CD4-positive, alpha-beta T cell (primary cell): Measurements from ENCODE around the gene DOCK6. TPM values are rescaled to one million over a fixed set of nuclear protein-coding genes. Genes with fewer than 3 reads are reported as not detected.

ENCODE experiments used
- ATAC-seq: fragments of 200-7000 bp; cut with Tn5 transposase; one replicate; pipeline ENCODE4 v1.10.0; 2022; ENCODE audit warnings: mild to moderate bottlenecking; ENCODE audit not compliant: poor library complexity
- CTCF ChIA-PET: fragments of 350-600 bp; sonication (Branson Sonifier 250); formaldehyde crosslinking; loops from one replicate; lab custom pipeline; 2021; ENCODE audit warnings: antibody characterized with exemption, inconsistent platforms; lab: Charles Lee
- POLR2A ChIA-PET: fragments of 350-600 bp; sonication (Branson Sonifier 250); formaldehyde crosslinking; loops from one replicate; lab custom pipeline; 2021; ENCODE audit warnings: antibody characterized with exemption, inconsistent platforms; lab: Charles Lee
- DNase-seq, 14 experiments: peaks; one replicate each; pipeline ENCODE4 v3.0.0-alpha.2; 2013 to 2020; ENCODE audit warnings: mixed read lengths in 2 of 14
- H3K27ac ChIP-seq, 2 donors: one replicate each; pipeline versions ENCODE4 v1.5.1 to v1.7.0; 2013; ENCODE audit warnings: low read length in 2 of 2, low read depth in 1 of 2, mild to moderate bottlenecking in 1 of 2
- H3K27me3 ChIP-seq, 2 experiments: 1 replicate in 1 of 2; 2 replicates in 1 of 2; pipeline versions ENCODE4 v1.6.1 to v1.7.0; 2013; ENCODE audit warnings: low read length in 2 of 2, control low read depth in 1 of 2, mild to moderate bottlenecking in 1 of 2, moderate library complexity in 1 of 2; ENCODE audit not compliant: insufficient read depth in 2 of 2, control insufficient read depth in 1 of 2
- H3K36me3 ChIP-seq: one replicate; pipeline ENCODE4 v1.6.1; 2013; ENCODE audit warnings: low read length, control low read depth; ENCODE audit not compliant: insufficient read depth
- H3K4me1 ChIP-seq: one replicate; pipeline ENCODE4 v1.6.1; 2013; ENCODE audit warnings: low read length, control low read depth; ENCODE audit not compliant: insufficient read depth
- H3K4me3 ChIP-seq: one replicate; pipeline ENCODE4 v1.5.1; 2013; ENCODE audit warnings: mild to moderate bottlenecking, low read length, moderate library complexity
- H3K9me3 ChIP-seq, 2 experiments: 1 replicate in 1 of 2; 2 replicates in 1 of 2; pipeline versions ENCODE4 v1.6.1 to v1.7.0; 2013; ENCODE audit warnings: low read length in 2 of 2, mild to moderate bottlenecking in 2 of 2, control low read depth in 1 of 2, moderate library complexity in 1 of 2; ENCODE audit not compliant: control insufficient read depth in 1 of 2, insufficient read depth in 1 of 2
- H3K27ac Mint-ChIP-seq: one replicate; pipeline ENCODE4 v1.8.0; 2020; ENCODE audit warnings: mixed read lengths
- H3K27me3 Mint-ChIP-seq: one replicate; pipeline ENCODE4 v1.8.0; 2021; ENCODE audit warnings: mixed read lengths
- H3K36me3 Mint-ChIP-seq: one replicate; pipeline ENCODE4 v1.8.0; 2021; ENCODE audit warnings: low read depth, mixed read lengths
- H3K4me1 Mint-ChIP-seq: one replicate; pipeline ENCODE4 v1.8.0; 2021; ENCODE audit warnings: low read depth, mixed read lengths
- H3K4me3 Mint-ChIP-seq: one replicate; pipeline ENCODE4 v1.8.0; 2020; ENCODE audit warnings: mild to moderate bottlenecking, mixed read lengths
- H3K9me3 Mint-ChIP-seq: one replicate; pipeline ENCODE4 v1.8.0; 2020; ENCODE audit warnings: mixed read lengths
- intact Hi-C, 2 experiments: fragments of 100-400 bp; cut with DNase I in 1 of 2; cut with micrococcal nuclease in 1 of 2; formaldehyde crosslinking; loops; one replicate each; pipeline versions ENCODE4 v1.15.1 to v1.9.0; 2023 to 2025; cut with DNase I, micrococcal nuclease
- total RNA-seq, 174 experiments: library from RNA in 2 of 174; stranded (reverse) in 2 of 174; gene quantifications; one replicate each; pipeline ENCODE4 v1.2.3 and lab custom pipeline; 2021 to 2026
- TF ChIP-seq, protein P1 (sequence below): fragments of 200-600 bp; IDR thresholded peaks from one replicate; pipeline ENCODE4 v1.8.0; 2022; ENCODE audit warnings: antibody characterized with exemption, mild to moderate bottlenecking

Gene DOCK6
- total RNA-seq, 2 experiments from 2014 or later = 0.14 to 0.38 TPM

DNA sequence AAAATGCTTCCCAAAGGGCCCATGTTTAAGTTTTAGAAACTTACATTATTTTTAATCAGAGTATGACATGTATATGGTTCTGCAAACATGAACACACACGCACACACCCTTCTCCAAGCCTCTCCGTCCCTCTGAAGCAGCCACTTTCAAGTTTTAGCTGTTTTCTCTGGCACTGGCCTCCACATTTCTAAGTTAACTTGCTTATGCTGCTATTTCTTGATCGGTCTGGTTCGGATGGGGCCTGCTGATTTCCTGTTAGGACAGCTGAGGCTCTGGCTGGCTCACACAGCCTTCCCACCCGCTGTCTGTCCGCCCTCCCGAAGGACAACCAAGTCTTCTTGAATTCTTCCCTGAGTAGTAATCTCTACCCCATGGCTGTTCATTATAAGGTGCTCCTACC, 111.1 kb downstream of the DOCK6 start:
- Histone ChIP-seq H3K4me3 (no peak overlapping the region), H3K27ac (no peak overlapping the region), H3K27me3 (no peaks in the 10 kb centered on the region), H3K36me3 (no peaks in the 10 kb centered on the region), H3K4me1 (peaks cover 13% of the 10 kb centered on the region), H3K9me3 (no peaks in the 10 kb centered on the region)
- Mint-ChIP-seq H3K36me3 (peaks cover 4% of the 10 kb centered on the region), H3K4me1 (peaks cover 14% of the 10 kb centered on the region), H3K27ac (no peak overlapping the region), H3K4me3 (no peak overlapping the region), H3K27me3 (no peaks in the 10 kb centered on the region), H3K9me3 (no peaks in the 10 kb centered on the region)
- ChIA-PET POLR2A (no interaction called here), CTCF (interaction anchor here (0.6 kb wide), 2 partner anchors 9 to 1803 kb away, joined by 3 to 5 read pairs; no protein-coding TSS in a partner anchor)
- TF ChIP-seq, protein P1, sequence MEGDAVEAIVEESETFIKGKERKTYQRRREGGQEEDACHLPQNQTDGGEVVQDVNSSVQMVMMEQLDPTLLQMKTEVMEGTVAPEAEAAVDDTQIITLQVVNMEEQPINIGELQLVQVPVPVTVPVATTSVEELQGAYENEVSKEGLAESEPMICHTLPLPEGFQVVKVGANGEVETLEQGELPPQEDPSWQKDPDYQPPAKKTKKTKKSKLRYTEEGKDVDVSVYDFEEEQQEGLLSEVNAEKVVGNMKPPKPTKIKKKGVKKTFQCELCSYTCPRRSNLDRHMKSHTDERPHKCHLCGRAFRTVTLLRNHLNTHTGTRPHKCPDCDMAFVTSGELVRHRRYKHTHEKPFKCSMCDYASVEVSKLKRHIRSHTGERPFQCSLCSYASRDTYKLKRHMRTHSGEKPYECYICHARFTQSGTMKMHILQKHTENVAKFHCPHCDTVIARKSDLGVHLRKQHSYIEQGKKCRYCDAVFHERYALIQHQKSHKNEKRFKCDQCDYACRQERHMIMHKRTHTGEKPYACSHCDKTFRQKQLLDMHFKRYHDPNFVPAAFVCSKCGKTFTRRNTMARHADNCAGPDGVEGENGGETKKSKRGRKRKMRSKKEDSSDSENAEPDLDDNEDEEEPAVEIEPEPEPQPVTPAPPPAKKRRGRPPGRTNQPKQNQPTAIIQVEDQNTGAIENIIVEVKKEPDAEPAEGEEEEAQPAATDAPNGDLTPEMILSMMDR = no peak
- intact Hi-C loops = no loop called here
- no peak for ATAC-seq
- no peak for DNase-seq

Other genes with a start within 250 kb of the DOCK6 start
- 10 to 100 TPM; 32.5 to 34.0 TPM for gene LDLR, start 173.1 kb downstream of the DOCK6 start, total RNA-seq
- 1 to 10 TPM in 1 of 2 experiments, under 1 TPM in 1; 0.59 to 1.5 TPM for gene SPC24, start 106.7 kb downstream of the DOCK6 start, total RNA-seq
- gene KANK2, start 65.0 kb downstream of the DOCK6 start, total RNA-seq = not detected
- not detected for gene ANGPTL8, start 22.9 kb downstream of the DOCK6 start, total RNA-seq
- not detected for gene TSPAN16, start 33.6 kb upstream of the DOCK6 start, total RNA-seq
- 1 to 10 TPM; 1.2 to 2.2 TPM for gene RAB3D, start 77.1 kb upstream of the DOCK6 start, total RNA-seq
- gene TMEM205, start 83.7 kb upstream of the DOCK6 start, total RNA-seq = 10 to 100 TPM in 1 of 2 experiments, 1 to 10 TPM in 1; 8.8 to 10.4 TPM
- gene CCDC159, start 84.0 kb upstream of the DOCK6 start, total RNA-seq = 10 to 100 TPM; 35.5 to 42.4 TPM
- gene PLPPR2, start 92.9 kb upstream of the DOCK6 start, total RNA-seq = 1 to 10 TPM; 8.2 TPM
- 1 to 10 TPM; 2.6 to 2.7 TPM for gene SWSAP1, start 112.1 kb upstream of the DOCK6 start, total RNA-seq
- 10 to 100 TPM; 10.9 to 11.3 TPM for gene EPOR, start 121.8 kb upstream of the DOCK6 start, total RNA-seq
- not detected for gene RGL3, start 156.8 kb upstream of the DOCK6 start, total RNA-seq
- not detected for gene ODAD3, start 172.6 kb upstream of the DOCK6 start, total RNA-seq
- 100 to 1,000 TPM; 257 to 260 TPM for gene PRKCSH, start 173.1 kb upstream of the DOCK6 start, total RNA-seq
- gene ELAVL3, start 218.5 kb upstream of the DOCK6 start, total RNA-seq = under 1 TPM in 1 of 2 experiments, not detected in 1; 0.66 TPM
- gene ZNF653, start 243.3 kb upstream of the DOCK6 start, total RNA-seq = 1 to 10 TPM; 7.4 to 7.5 TPM